ENCODE data around the gene CLTC. TPM values are rescaled to one million over a fixed set of nuclear protein-coding genes. Genes with fewer than 3 reads are reported as not detected.

CLTC gene
- total RNA-seq, 1 experiment from 2014 or later = 240 TPM

- Mint-ChIP-seq H3K9me3 (ENCODE audit: unreplicated experiment) (no peaks in the 10 kb centered on the region), H3K27ac (ENCODE audit: low read depth, unreplicated experiment) (no peak overlapping the region), H3K36me3 (ENCODE audit: insufficient read depth, unreplicated experiment) (peaks cover 25% of the 10 kb centered on the region), H3K27me3 (ENCODE audit: insufficient read depth, unreplicated experiment) (no peaks in the 10 kb centered on the region), H3K4me3 (ENCODE audit: unreplicated experiment) (no peak overlapping the region), H3K4me1 (ENCODE audit: insufficient read depth, unreplicated experiment) (peaks cover 33% of the 10 kb centered on the region)
- POLR2A ChIA-PET = interaction anchor here (0.6 to 1.1 kb wide), 3 partner anchors 8 to 75 kb away, joined by 3 to 6 read pairs (median 3); partner anchors contain the start of gene CLTC
- no peak for DNase-seq (ENCODE audit: unreplicated experiment)
- BruUV-seq (replicated peaks) = no TSS peak
- TF ChIP-seq, protein P1, sequence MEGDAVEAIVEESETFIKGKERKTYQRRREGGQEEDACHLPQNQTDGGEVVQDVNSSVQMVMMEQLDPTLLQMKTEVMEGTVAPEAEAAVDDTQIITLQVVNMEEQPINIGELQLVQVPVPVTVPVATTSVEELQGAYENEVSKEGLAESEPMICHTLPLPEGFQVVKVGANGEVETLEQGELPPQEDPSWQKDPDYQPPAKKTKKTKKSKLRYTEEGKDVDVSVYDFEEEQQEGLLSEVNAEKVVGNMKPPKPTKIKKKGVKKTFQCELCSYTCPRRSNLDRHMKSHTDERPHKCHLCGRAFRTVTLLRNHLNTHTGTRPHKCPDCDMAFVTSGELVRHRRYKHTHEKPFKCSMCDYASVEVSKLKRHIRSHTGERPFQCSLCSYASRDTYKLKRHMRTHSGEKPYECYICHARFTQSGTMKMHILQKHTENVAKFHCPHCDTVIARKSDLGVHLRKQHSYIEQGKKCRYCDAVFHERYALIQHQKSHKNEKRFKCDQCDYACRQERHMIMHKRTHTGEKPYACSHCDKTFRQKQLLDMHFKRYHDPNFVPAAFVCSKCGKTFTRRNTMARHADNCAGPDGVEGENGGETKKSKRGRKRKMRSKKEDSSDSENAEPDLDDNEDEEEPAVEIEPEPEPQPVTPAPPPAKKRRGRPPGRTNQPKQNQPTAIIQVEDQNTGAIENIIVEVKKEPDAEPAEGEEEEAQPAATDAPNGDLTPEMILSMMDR (IDR thresholded peaks at IDR 0.05; ENCODE audit: unreplicated experiment) = no peak
- intact Hi-C loops (cut with micrococcal nuclease) = no loop called here
- CTCF ChIA-PET = interaction anchor here (0.6 kb wide), 2 partner anchors 115 to 839 kb away, joined by 3 to 4 read pairs; no protein-coding TSS in a partner anchor
These were observed 7.6 kb downstream of the CLTC start for GRCh38 chr17:59627274-59627673.

- CTCF ChIA-PET = interaction anchor here (0.6 kb wide), 2 partner anchors 115 to 838 kb away, joined by 3 to 4 read pairs; no protein-coding TSS in a partner anchor
- no peak overlapping the region for H3K27ac Mint-ChIP-seq (ENCODE audit: low read depth, unreplicated experiment)
These were observed 8.1 kb downstream of the CLTC start for GRCh38 chr17:59627770-59628171.

GRCh38 chr17:59629174-59629573, 9.5 kb downstream of the CLTC start:
- Mint-ChIP-seq H3K4me1 (ENCODE audit: insufficient read depth, unreplicated experiment) (peaks cover 23% of the 10 kb centered on the region), H3K4me3 (ENCODE audit: unreplicated experiment) (no peak overlapping the region), H3K9me3 (ENCODE audit: unreplicated experiment) (no peaks in the 10 kb centered on the region), H3K27me3 (ENCODE audit: insufficient read depth, unreplicated experiment) (no peaks in the 10 kb centered on the region), H3K27ac (ENCODE audit: low read depth, unreplicated experiment) (no peak overlapping the region), H3K36me3 (ENCODE audit: insufficient read depth, unreplicated experiment) (peaks cover 31% of the 10 kb centered on the region)
- TF ChIP-seq, protein P1 (IDR thresholded peaks at IDR 0.05; ENCODE audit: unreplicated experiment) = no peak
- CTCF ChIA-PET = no interaction called here
- intact Hi-C loops (cut with micrococcal nuclease) = no loop called here
- POLR2A ChIA-PET = no interaction called here
- no peak for DNase-seq (ENCODE audit: unreplicated experiment)
- no TSS peak for BruUV-seq (replicated peaks)

More at GRCh38 chr17:59627770-59628171, 8.1 kb downstream of the CLTC start:
- intact Hi-C loops (cut with micrococcal nuclease) = no loop called here
- H3K4me3 Mint-ChIP-seq (ENCODE audit: unreplicated experiment) = no peak overlapping the region
- DNase-seq (ENCODE audit: unreplicated experiment) = no peak
- BruUV-seq (replicated peaks) = no TSS peak
- peaks cover 25% of the 10 kb centered on the region for H3K36me3 Mint-ChIP-seq (ENCODE audit: insufficient read depth, unreplicated experiment)
- POLR2A ChIA-PET = interaction anchor here (0.6 to 1.2 kb wide), 4 partner anchors 9 to 75 kb away, joined by 3 to 6 read pairs (median 3); partner anchors contain the start of gene CLTC
- H3K27me3 Mint-ChIP-seq (ENCODE audit: insufficient read depth, unreplicated experiment) = no peaks in the 10 kb centered on the region
- H3K4me1 Mint-ChIP-seq (ENCODE audit: insufficient read depth, unreplicated experiment) = peaks cover 28% of the 10 kb centered on the region
- TF ChIP-seq, protein P1 (IDR thresholded peaks at IDR 0.05; ENCODE audit: unreplicated experiment) = no peak
- H3K9me3 Mint-ChIP-seq (ENCODE audit: unreplicated experiment) = no peaks in the 10 kb centered on the region

DNA sequence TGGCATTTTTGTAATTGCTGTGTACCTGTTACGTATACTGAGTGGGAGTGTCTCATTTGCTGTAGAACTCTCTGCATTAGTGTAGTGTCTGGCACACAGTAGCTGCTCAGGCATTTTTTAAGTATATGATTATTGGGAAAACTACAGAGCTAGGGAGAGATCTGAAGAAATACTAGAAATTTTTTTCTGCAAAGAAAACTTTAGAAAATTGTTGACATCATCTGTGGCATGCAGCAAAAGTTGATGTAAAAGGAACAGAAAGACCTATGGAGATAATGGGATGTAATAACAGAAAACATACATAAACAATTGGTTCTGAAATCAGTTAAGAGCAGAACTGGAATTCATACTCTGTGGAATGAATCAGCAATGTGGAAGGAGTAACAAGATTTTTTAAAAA, 11.6 kb downstream of the CLTC start:
- DNase-seq (ENCODE audit: unreplicated experiment) = no peak
- no peak overlapping the region for H3K4me3 Mint-ChIP-seq (ENCODE audit: unreplicated experiment)
- peaks cover 36% of the 10 kb centered on the region for H3K36me3 Mint-ChIP-seq (ENCODE audit: insufficient read depth, unreplicated experiment)
- POLR2A ChIA-PET = interaction anchor here (1.3 to 7.5 kb wide), 2 partner anchors 11 kb away, joined by 3 to 91 read pairs; partner anchors contain the start of gene CLTC
- H3K9me3 Mint-ChIP-seq (ENCODE audit: unreplicated experiment) = no peaks in the 10 kb centered on the region
- TF ChIP-seq, protein P1 (IDR thresholded peaks at IDR 0.05; ENCODE audit: unreplicated experiment) = no peak
- BruUV-seq (replicated peaks) = no TSS peak
- peaks cover 18% of the 10 kb centered on the region for H3K4me1 Mint-ChIP-seq (ENCODE audit: insufficient read depth, unreplicated experiment)
- CTCF ChIA-PET = no interaction called here
- no peaks in the 10 kb centered on the region for H3K27me3 Mint-ChIP-seq (ENCODE audit: insufficient read depth, unreplicated experiment)
- intact Hi-C loops (cut with micrococcal nuclease) = no loop called here
- no peak overlapping the region for H3K27ac Mint-ChIP-seq (ENCODE audit: low read depth, unreplicated experiment)
